HepG2 (cell line): Measurements from ENCODE around the gene PLD2. TPM values are rescaled to one million over a fixed set of nuclear protein-coding genes. Genes with fewer than 3 reads are reported as not detected.

ENCODE experiments used
- ATF7 ChIP-seq, 2 experiments: fragments of 450-650 bp in 1 of 2; sonication (generic) in 1 of 2; formaldehyde crosslinking in 1 of 2; IDR thresholded peaks; 2 replicates each; pipeline versions ENCODE4 v1.4.0 to v1.6.1; 2016 to 2020; ENCODE audit warnings: antibody characterized with exemption in 1 of 2, mild to moderate bottlenecking in 1 of 2, missing genetic modification reagents in 1 of 2
- HDAC1 ChIP-seq: sonication (generic); formaldehyde crosslinking; IDR thresholded peaks from 2 replicates; pipeline ENCODE4 v1.5.1; 2020; ENCODE audit warnings: mild to moderate bottlenecking, missing genetic modification reagents
- HOMEZ ChIP-seq: IDR thresholded peaks from 2 replicates; pipeline ENCODE4 v1.6.1; 2016; ENCODE audit warnings: low read depth
- NAIF1 ChIP-seq: sonication (generic); formaldehyde crosslinking; IDR thresholded peaks from 2 replicates; pipeline ENCODE4 v1.5.0; 2020; ENCODE audit warnings: mild to moderate bottlenecking, missing genetic modification reagents, borderline replicate concordance
- ONECUT2 ChIP-seq: sonication (generic); formaldehyde crosslinking; IDR thresholded peaks from 2 replicates; pipeline ENCODE4 v1.4.0; 2020; ENCODE audit warnings: missing genetic modification reagents
- PAF1 ChIP-seq: IDR thresholded peaks from 2 replicates; pipeline ENCODE4 v1.6.1; 2016; ENCODE audit warnings: missing genetic modification reagents, missing compliant biosample characterization
- RBM22 ChIP-seq: fragments of 200-400 bp; formaldehyde crosslinking; optimal IDR thresholded peaks from 2 replicates; pipeline ENCODE3; 2017; ENCODE audit warnings: mild to moderate bottlenecking, low read length, moderate library complexity
- SAP130 ChIP-seq: IDR thresholded peaks from 2 replicates; pipeline ENCODE4 v1.6.1; 2016; ENCODE audit warnings: low read depth
- YY1 ChIP-seq: IDR thresholded peaks from 2 replicates; pipeline ENCODE4 v1.6.1; 2011; ENCODE audit warnings: low read length, low read depth, moderate library complexity, mild to moderate bottlenecking; ENCODE audit not compliant: insufficient read depth, insufficient replicate concordance
- ZBTB40 ChIP-seq, 2 experiments: fragments of 450-650 bp in 1 of 2; sonication (generic) in 1 of 2; formaldehyde crosslinking in 1 of 2; IDR thresholded peaks; 2 replicates each; pipeline versions ENCODE4 v1.6.1 to v1.8.0; 2016 to 2022; ENCODE audit warnings: antibody characterized with exemption in 1 of 2, mild to moderate bottlenecking in 1 of 2, missing genetic modification reagents in 1 of 2
- ZNF160 ChIP-seq: sonication (generic); formaldehyde crosslinking; IDR thresholded peaks from 2 replicates; pipeline ENCODE4 v1.8.0; 2022; ENCODE audit warnings: mild to moderate bottlenecking, inconsistent platforms, missing genetic modification reagents
- ZNF224 ChIP-seq: sonication (generic); formaldehyde crosslinking; IDR thresholded peaks from 2 replicates; pipeline ENCODE4 v1.5.0; 2020; ENCODE audit warnings: mild to moderate bottlenecking, missing genetic modification reagents
- ZNF235 ChIP-seq: sonication (generic); formaldehyde crosslinking; IDR thresholded peaks from 2 replicates; pipeline ENCODE4 v1.8.1; 2023; ENCODE audit warnings: mild to moderate bottlenecking, missing genetic modification reagents, borderline replicate concordance
- ZNF3 ChIP-seq: IDR thresholded peaks from 2 replicates; pipeline ENCODE4 v1.7.0; 2017; ENCODE audit warnings: inconsistent platforms
- ZNF564 ChIP-seq: sonication (generic); formaldehyde crosslinking; IDR thresholded peaks from 2 replicates; pipeline ENCODE4 v1.8.1; 2023; ENCODE audit warnings: mild to moderate bottlenecking, missing genetic modification reagents
- ZNF569 ChIP-seq: sonication (generic); formaldehyde crosslinking; IDR thresholded peaks from 2 replicates; pipeline ENCODE4 v1.5.0; 2020; ENCODE audit warnings: mild to moderate bottlenecking, missing genetic modification reagents, moderate library complexity, borderline replicate concordance
- ZNF577 ChIP-seq: sonication (generic); formaldehyde crosslinking; IDR thresholded peaks from 2 replicates; pipeline ENCODE4 v1.4.0; 2020; ENCODE audit warnings: mild to moderate bottlenecking, low read depth, missing genetic modification reagents, borderline replicate concordance
- polyA plus RNA-seq, 8 experiments: library from polyadenylated mRNA; depleted of rRNA in 3 of 8; stranded (reverse) in 7 of 8; unstranded in 1 of 8; fragments of >200 nt; fragmentation: Illumina TruSeq in 4 of 8; extraction: Trizol in 4 of 8; gene quantifications; 2 replicates each; pipeline versions ENCODE4 v1.2.1 to v1.2.3, GENCODE V29; 2011 to 2016; ENCODE audit warnings: low read depth in 4 of 8, missing spikeins in 1 of 8, mixed read lengths in 1 of 8; ENCODE audit not compliant: insufficient read depth in 1 of 8
- total RNA-seq, 5 experiments: library from RNA; depleted of rRNA; stranded (reverse); fragments of >200 nt; fragmentation: Illumina TruSeq; extraction: Trizol; gene quantifications; 2 replicates each; pipeline ENCODE4 v1.2.3, GENCODE V29; 2016; ENCODE audit warnings: low read depth in 1 of 5

PLD2 gene
- total and polyA plus RNA-seq, 2 of the 13 experiments (the other 11 are each of a cell fraction or from before 2014, with no cell fraction given) = 13.4 to 29.7 TPM

- TF ChIP-seq ZBTB40 (IDR thresholded peaks at IDR 0.05) = no peak
- peak; percentile 13; the same call in 1 of the 2 replicates for TF ChIP-seq ZBTB40 (CRISPR knock-in tag; IDR thresholded peaks at IDR 0.05)
- no peak for TF ChIP-seq RBM22
- no peak for TF ChIP-seq ZNF160 (CRISPR knock-in tag)
- TF ChIP-seq HDAC1 (CRISPR knock-in tag) = peak; percentile 56
- TF ChIP-seq ONECUT2 = no peak
- TF ChIP-seq ZNF564 = no peak
- TF ChIP-seq YY1 = peak; percentile 68
- peak; percentile 93 for TF ChIP-seq SAP130
- no peak for TF ChIP-seq ATF7 (IDR thresholded peaks at IDR 0.05)
- TF ChIP-seq ATF7 (CRISPR knock-in tag; IDR thresholded peaks at IDR 0.05) = no peak
- no peak for TF ChIP-seq ZNF235 (CRISPR knock-in tag)
- 0 out of 2 replicates have a peak, but pooled peaks have one; percentile 34 for TF ChIP-seq HOMEZ
- TF ChIP-seq ZNF569 (CRISPR knock-in tag) = no peak
- no peak for TF ChIP-seq ZNF577 (CRISPR knock-in tag)
- TF ChIP-seq ZNF3 = no peak
- TF ChIP-seq ZNF224 (CRISPR knock-in tag) = peak; percentile 15; the same call in 1 of the 2 replicates
- no peak for TF ChIP-seq PAF1 (CRISPR knock-in tag)
- TF ChIP-seq NAIF1 (CRISPR knock-in tag) = peak; percentile 61
Observed at GRCh38 chr17:4788807-4789700, 17.9 kb upstream of the PLD2 start, which contains the start of gene GLTPD2 (continued).
